ENCODE results near the gene CACNG4. TPM values are rescaled to one million over a fixed set of nuclear protein-coding genes. Genes with fewer than 3 reads are reported as not detected.

The CACNG4 gene
- total and polyA plus RNA-seq, 2 donors from 2014 or later, result 0.26 to 0.31 TPM

DNA sequence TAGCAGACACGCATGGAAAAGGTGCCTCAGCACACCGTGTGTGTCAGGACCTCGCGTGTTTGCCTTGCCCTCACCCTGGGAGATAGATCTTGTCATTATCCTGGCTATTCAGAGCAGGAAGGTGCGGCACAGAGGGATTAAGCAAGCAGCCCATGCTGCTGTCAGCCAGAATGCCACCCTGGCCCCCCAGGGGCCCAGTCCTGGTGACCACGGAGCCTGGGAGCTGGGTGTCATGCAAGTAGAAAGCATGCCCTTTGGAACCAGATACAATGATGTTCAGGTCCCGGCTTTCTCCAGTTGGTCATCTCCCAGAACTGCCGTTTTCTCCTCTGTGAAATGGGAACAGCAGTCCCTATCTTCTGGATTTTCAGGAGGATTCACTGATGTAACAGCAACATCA, 29.9 kb downstream of the CACNG4 start:
- FAIRE-seq (no peak), DNase-seq (no peak)
- H3K4me3 ChIP-seq (ENCODE audit: low read length in 3 of 3), result no peak overlapping the region
- H3K4me1 ChIP-seq (ENCODE audit: control insufficient read depth in 2 of 3, insufficient read depth in 2 of 3, low read depth in 1 of 3, low read length in 3 of 3), result no peaks in the 10 kb centered on the region
- TF ChIP-seq, protein P1, sequence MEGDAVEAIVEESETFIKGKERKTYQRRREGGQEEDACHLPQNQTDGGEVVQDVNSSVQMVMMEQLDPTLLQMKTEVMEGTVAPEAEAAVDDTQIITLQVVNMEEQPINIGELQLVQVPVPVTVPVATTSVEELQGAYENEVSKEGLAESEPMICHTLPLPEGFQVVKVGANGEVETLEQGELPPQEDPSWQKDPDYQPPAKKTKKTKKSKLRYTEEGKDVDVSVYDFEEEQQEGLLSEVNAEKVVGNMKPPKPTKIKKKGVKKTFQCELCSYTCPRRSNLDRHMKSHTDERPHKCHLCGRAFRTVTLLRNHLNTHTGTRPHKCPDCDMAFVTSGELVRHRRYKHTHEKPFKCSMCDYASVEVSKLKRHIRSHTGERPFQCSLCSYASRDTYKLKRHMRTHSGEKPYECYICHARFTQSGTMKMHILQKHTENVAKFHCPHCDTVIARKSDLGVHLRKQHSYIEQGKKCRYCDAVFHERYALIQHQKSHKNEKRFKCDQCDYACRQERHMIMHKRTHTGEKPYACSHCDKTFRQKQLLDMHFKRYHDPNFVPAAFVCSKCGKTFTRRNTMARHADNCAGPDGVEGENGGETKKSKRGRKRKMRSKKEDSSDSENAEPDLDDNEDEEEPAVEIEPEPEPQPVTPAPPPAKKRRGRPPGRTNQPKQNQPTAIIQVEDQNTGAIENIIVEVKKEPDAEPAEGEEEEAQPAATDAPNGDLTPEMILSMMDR (IDR thresholded peaks at IDR 0.05; ENCODE audit: borderline replicate concordance, extremely low read depth, insufficient read depth), result no peak
- H3K27me3 ChIP-seq (ENCODE audit: control insufficient read depth, insufficient read depth, low read length), result no peaks in the 10 kb centered on the region
- intact Hi-C loops (cut with DNase I), result no loop called here
- no peak overlapping the region for H3K27ac ChIP-seq (ENCODE audit: low read depth in 2 of 2, low read length in 2 of 2)
- H3K36me3 ChIP-seq (ENCODE audit: control insufficient read depth in 2 of 3, insufficient read depth in 3 of 3, low read length in 3 of 3), result no peaks in the 10 kb centered on the region
- H3K9ac ChIP-seq (ENCODE audit: low read length in 3 of 3), result no peak overlapping the region
- no peaks in the 10 kb centered on the region for H3K9me3 ChIP-seq (ENCODE audit: control insufficient read depth in 2 of 3, insufficient read depth in 1 of 3, low read length in 3 of 3)

DNA sequence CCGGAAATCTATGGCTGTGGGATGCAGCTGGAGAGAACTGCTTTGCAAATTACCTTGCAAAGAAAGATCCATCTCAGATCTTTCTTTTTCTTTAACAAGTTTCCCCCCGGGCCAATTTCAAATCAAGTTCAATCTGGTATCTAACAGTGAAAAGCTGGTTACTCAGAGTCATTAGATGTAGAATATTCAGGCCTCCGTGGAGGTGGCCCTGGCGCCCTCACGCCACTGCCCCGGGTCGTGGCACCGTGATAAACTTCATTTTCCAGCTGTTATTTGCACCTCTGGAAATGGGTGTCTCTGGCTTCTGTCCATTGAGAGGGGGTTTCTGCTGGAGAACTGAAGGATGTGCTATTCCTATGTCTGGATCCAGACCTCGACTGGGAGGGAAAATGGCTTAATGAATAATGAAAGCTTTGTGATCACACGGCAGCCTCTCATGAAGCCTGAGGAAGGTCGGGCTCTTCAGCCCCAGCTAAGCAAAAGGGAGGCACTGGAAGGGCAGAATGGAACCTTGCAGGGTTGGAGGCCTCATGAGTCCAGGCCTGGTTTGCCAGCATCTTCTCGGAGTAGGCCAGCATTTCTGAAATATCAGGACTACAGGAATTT, 30.5 kb downstream of the CACNG4 start:
- FAIRE-seq (no peak), DNase-seq (peak in 1 of 5 donors; percentile 15)
- Histone ChIP-seq H3K9ac (ENCODE audit: low read length in 3 of 3) (no peak overlapping the region), H3K27ac (ENCODE audit: low read depth in 2 of 2, low read length in 2 of 2) (no peak overlapping the region), H3K36me3 (ENCODE audit: control insufficient read depth in 2 of 3, insufficient read depth in 3 of 3, low read length in 3 of 3) (no peaks in the 10 kb centered on the region), H3K27me3 (ENCODE audit: control insufficient read depth, insufficient read depth, low read length) (no peaks in the 10 kb centered on the region), H3K4me1 (ENCODE audit: control insufficient read depth in 2 of 3, insufficient read depth in 2 of 3, low read depth in 1 of 3, low read length in 3 of 3) (no peaks in the 10 kb centered on the region), H3K9me3 (ENCODE audit: control insufficient read depth in 2 of 3, insufficient read depth in 1 of 3, low read length in 3 of 3) (no peaks in the 10 kb centered on the region), H3K4me3 (ENCODE audit: low read length in 3 of 3) (no peak overlapping the region)
- TF ChIP-seq, protein P1 (IDR thresholded peaks at IDR 0.05; ENCODE audit: borderline replicate concordance, extremely low read depth, insufficient read depth), result no peak
- intact Hi-C loops (cut with DNase I), result no loop called here

DNA sequence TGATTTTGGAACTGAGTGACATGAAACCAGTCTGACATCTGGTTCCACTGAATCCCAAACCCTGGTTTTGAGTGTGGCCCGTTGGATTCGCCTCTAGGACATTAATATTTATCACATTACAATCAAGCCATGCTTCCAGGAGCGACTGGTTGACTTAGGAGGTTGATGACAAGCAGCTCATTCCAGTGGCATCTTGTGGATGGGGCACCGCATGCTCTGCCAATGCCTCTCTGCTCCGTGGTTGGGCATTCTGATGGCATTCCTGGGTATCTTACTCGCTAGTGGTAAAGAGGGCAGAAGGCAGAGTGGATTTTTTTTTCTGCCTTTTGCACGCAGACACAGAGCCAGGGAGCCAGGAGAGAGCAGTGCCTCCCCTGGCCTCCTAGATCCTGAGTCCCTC, 31.4 kb downstream of the CACNG4 start:
- Histone ChIP-seq H3K27me3 (ENCODE audit: control insufficient read depth, insufficient read depth, low read length) (no peaks in the 10 kb centered on the region), H3K4me1 (ENCODE audit: control insufficient read depth in 2 of 3, insufficient read depth in 2 of 3, low read depth in 1 of 3, low read length in 3 of 3) (no peaks in the 10 kb centered on the region), H3K36me3 (ENCODE audit: control insufficient read depth in 2 of 3, insufficient read depth in 3 of 3, low read length in 3 of 3) (no peaks in the 10 kb centered on the region), H3K27ac (ENCODE audit: low read depth in 2 of 2, low read length in 2 of 2) (no peak overlapping the region), H3K9me3 (ENCODE audit: control insufficient read depth in 2 of 3, insufficient read depth in 1 of 3, low read length in 3 of 3) (no peaks in the 10 kb centered on the region), H3K4me3 (ENCODE audit: low read length in 3 of 3) (no peak overlapping the region), H3K9ac (ENCODE audit: low read length in 3 of 3) (no peak overlapping the region)
- FAIRE-seq, result no peak
- no peak for DNase-seq
- TF ChIP-seq, protein P1 (IDR thresholded peaks at IDR 0.05; ENCODE audit: borderline replicate concordance, extremely low read depth, insufficient read depth), result no peak
- intact Hi-C loops (cut with DNase I), result no loop called here

DNA sequence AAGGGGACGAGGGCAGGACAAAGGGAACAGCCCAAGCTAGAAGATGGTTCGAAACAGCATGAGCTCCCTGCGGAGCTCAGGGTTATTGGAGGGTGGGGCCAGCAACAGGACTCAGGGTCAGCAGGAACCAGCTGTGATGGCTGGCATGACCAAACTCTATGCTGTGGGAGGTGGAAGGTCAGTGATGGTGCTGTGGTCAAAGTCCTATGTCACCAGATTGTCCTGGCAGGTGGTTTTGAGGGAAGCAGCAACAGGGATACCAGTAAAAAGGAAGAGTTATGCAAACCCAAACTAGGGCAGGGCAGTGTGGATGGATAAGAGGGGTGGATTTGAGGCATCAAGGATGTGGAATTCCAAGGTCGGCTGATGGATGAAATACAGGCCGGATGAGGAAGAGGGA, 32.4 kb downstream of the CACNG4 start:
- intact Hi-C loops (cut with DNase I), result no loop called here
- FAIRE-seq (no peak), DNase-seq (no peak)
- Histone ChIP-seq H3K9ac (ENCODE audit: low read length in 3 of 3) (no peak overlapping the region), H3K27me3 (ENCODE audit: control insufficient read depth, insufficient read depth, low read length) (no peaks in the 10 kb centered on the region), H3K27ac (ENCODE audit: low read depth in 2 of 2, low read length in 2 of 2) (no peak overlapping the region), H3K9me3 (ENCODE audit: control insufficient read depth in 2 of 3, insufficient read depth in 1 of 3, low read length in 3 of 3) (no peaks in the 10 kb centered on the region), H3K4me1 (ENCODE audit: control insufficient read depth in 2 of 3, insufficient read depth in 2 of 3, low read depth in 1 of 3, low read length in 3 of 3) (no peaks in the 10 kb centered on the region), H3K4me3 (ENCODE audit: low read length in 3 of 3) (no peak overlapping the region), H3K36me3 (ENCODE audit: control insufficient read depth in 2 of 3, insufficient read depth in 3 of 3, low read length in 3 of 3) (no peaks in the 10 kb centered on the region)
- TF ChIP-seq, protein P1 (IDR thresholded peaks at IDR 0.05; ENCODE audit: borderline replicate concordance, extremely low read depth, insufficient read depth), result no peak
